GM21723 (cell line): ENCODE results near the gene AMMECR1.
A peak's percentile ranks its signal among the peaks of the same experiment; 100 is the strongest.

Experiments used
- ATAC-seq: cut with Tn5 transposase; IDR thresholded peaks from one replicate; pipeline ENCODE4 v1.9.1; 2021; ENCODE audit warnings: mild to moderate bottlenecking, moderate library complexity; ENCODE audit not compliant: unreplicated experiment

AMMECR1 gene

GRCh38 chrX:110214684-110215083 lies 103.2 kb downstream of the AMMECR1 start:
- ATAC-seq = no peak

GRCh38 chrX:110213183-110213582 lies 104.7 kb downstream of the AMMECR1 start:
- no peak for ATAC-seq

- no peak for ATAC-seq
Measured at GRCh38 chrX:110212299-110212698, 105.6 kb downstream of the AMMECR1 start.

- ATAC-seq = no peak
Measured at GRCh38 chrX:110211340-110211739, 106.5 kb downstream of the AMMECR1 start.

- no peak for ATAC-seq
Measured at GRCh38 chrX:110210417-110211139, 107.3 kb downstream of the AMMECR1 start.

GRCh38 chrX:110208092-110208491 lies 109.8 kb downstream of the AMMECR1 start:
- no peak for ATAC-seq

- no peak for ATAC-seq
Measured at GRCh38 chrX:110204986-110205385, 112.9 kb downstream of the AMMECR1 start.

- no peak for ATAC-seq
Measured at GRCh38 chrX:110201799-110202198, 116.1 kb downstream of the AMMECR1 start.

GRCh38 chrX:110194977-110195376 lies 122.9 kb downstream of the AMMECR1 start:
- no peak for ATAC-seq

- ATAC-seq = no peak
Measured at GRCh38 chrX:110192516-110192915, 125.4 kb downstream of the AMMECR1 start.

GRCh38 chrX:110188701-110189558 lies 129.0 kb downstream of the AMMECR1 start:
- ATAC-seq = peak; percentile 72

GRCh38 chrX:110183314-110183713 lies 134.6 kb downstream of the AMMECR1 start:
- no peak for ATAC-seq

- no peak for ATAC-seq
Measured at GRCh38 chrX:110182865-110183264, 135.0 kb downstream of the AMMECR1 start.

GRCh38 chrX:110182362-110182761 lies 135.5 kb downstream of the AMMECR1 start:
- no peak for ATAC-seq

GRCh38 chrX:110181459-110182137 lies 136.3 kb downstream of the AMMECR1 start:
- no peak for ATAC-seq

GRCh38 chrX:110180928-110181310 lies 137.0 kb downstream of the AMMECR1 start:
- peak; percentile 83 for ATAC-seq

- ATAC-seq = peak; percentile 24
Measured at GRCh38 chrX:110180176-110180927, 137.5 kb downstream of the AMMECR1 start.

- ATAC-seq = no peak
Measured at GRCh38 chrX:110178179-110178865, 139.6 kb downstream of the AMMECR1 start.

GRCh38 chrX:110175696-110176095 lies 142.2 kb downstream of the AMMECR1 start:
- ATAC-seq = no peak

- ATAC-seq = no peak
Measured at GRCh38 chrX:110175146-110175545, 142.7 kb downstream of the AMMECR1 start.
